DMS79 treated with DMSO at 0.1 percent for 48 hours (cell line): ENCODE data around the gene SORBS2.

ENCODE experiments used
- DNase-seq: peaks from one replicate; lab custom pipeline; 2025; lab: John Stamatoyannopoulos, UW

Gene SORBS2

GRCh38 chr4:185738820-185739219, 73.2 kb downstream of the SORBS2 start:
- no peak for DNase-seq

- no peak for DNase-seq
Observed at GRCh38 chr4:185738038-185738552, 73.9 kb downstream of the SORBS2 start.

DNA sequence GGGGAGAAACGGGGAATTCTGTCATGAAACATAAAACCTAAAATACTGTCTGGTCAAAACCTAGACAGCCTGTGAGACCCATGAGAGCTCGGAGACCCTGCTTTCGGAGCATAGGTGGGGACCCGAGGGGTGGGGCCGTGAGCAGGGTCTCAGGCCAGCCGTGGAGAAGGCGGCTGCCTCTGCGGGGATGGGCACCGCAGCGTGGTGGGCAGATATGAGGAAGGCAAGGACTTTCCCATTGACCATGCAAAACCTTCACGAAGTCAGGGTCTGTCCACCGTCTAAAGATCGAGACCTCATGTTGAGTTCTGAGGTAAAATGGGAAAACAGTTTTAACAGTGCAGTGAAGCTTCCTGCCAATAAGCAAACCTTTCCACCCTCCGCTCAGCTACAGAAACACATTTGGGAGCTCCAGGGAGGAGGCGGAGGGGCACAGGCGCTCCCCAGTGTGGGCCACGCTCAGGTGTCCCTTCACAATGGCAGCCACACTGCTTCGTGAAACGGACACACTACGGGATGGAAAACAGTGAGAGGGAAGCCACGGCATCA, 74.4 kb downstream of the SORBS2 start:
- no peak for DNase-seq

GRCh38 chr4:185736882-185737281, 75.1 kb downstream of the SORBS2 start:
- no peak for DNase-seq

DNA sequence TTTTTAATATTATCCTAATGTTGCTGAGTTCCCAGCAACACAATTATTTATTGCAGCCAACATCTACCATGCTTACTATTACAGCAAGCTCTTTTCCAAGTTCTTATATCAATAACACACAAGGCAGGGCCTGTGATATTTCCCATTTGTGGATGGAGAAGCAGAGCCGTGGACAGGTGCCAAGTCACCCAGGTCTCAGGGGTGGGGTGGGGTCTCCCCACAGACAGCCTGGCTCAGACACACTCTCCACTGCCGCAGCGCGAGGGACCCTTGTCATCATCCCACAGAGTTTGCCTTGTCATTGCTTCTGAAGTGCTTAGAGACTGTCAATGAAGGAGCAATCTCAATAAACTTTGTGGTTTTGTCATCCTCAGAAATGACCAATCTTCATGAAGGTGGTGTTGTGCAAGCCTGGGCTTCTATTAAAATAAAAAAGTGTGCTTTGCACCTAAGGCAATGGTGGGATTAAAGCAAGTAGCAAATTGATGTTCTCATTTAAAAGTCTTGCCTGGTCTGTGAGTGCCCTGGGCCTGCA, 76.1 kb downstream of the SORBS2 start:
- no peak for DNase-seq

GRCh38 chr4:185734930-185735329, 77.1 kb downstream of the SORBS2 start:
- DNase-seq = no peak

DNA sequence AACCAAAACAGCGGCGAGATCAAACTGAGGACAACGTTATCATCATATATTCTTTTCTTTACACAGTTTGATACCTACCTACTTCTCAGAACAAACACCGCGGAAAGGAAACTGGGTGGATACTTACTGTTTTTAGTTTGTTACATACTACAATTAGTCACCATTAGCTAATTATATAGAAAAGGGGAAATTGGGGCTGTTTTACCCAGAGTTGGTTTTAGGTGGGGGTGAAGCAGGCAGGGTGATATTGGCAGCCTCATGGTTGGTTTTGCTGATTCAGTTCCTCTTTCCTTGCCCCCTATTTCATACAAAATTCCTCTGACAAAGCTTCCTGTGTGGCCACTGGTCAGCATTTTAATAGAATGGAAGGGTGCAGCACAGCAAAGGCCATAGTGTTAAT, 77.8 kb downstream of the SORBS2 start:
- DNase-seq = no peak

DNA sequence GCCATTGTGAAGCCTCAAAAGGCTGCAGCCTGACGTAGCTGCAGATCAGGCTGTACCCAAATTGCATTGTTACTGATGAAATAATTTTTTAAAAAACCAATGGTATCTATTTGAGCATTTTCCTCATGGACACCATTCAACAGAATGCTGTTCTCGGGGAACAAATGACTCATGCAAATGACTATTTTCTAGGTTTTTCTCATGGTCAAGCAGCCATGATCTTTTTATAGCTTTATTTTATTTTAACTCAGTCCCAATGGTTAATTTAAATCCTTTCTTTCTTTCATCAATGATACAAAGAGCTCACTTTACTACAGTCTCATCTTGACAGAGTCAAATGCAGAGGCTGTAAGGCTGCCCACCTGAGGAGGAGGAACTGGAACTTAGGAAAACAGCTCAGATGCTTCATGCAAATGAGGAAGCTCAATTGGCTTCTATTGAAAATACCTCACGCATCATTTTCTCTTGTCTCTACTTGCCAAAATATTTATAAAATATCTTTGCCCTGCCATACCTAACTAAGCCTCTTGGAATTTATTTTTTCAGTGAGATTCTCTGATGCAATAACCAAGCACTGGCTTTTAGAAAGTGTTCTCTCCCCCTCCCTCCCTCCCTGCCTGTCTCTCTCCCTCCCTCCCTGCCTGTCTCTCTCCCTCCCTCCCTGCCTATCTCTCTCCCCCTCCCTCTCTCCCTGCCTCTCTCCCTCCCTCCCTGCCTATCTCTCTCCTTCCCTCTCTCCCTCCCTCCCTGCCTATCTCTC, 81.0 kb downstream of the SORBS2 start:
- DNase-seq = no peak

DNA sequence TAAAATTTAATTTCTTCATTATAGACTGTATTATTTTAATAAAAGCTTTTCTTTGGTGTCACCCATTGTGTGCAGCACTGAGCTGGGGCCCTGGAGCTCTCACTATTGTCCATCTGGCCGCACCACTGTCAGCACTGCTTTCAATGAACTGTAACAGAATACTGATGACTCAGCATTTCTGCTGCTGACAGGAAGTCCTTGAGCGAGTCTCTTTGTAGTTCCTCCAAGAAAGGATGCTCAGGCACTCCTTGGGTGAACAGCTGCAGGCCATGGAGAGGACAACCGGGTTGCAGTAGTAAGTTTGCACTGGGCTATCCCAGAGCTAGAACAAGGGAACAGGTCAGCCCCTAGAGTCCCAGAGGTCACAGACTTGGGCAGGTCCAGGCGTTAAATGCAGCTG, 81.6 kb downstream of the SORBS2 start:
- DNase-seq = peak; percentile 13

GRCh38 chr4:185729391-185729804, 82.6 kb downstream of the SORBS2 start:
- no peak for DNase-seq

DNA sequence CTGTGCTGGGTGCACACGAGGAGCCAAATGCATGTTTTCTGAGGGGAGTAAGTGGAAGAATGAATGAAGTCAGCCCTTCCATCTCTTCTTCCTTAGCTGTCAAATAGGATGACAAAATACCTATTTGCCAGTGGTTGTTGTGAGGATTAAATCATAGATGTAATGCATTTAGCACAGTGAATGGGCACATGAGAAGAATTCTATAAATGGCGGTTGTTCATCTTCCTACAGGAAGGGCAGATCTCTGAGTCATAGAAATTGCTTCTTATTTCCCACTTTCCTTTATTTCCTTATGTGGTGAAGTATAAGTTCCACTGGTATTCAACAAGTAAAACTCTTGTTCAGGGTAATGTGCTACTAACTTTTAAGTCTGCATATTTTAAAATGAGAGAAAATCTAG, 83.1 kb downstream of the SORBS2 start:
- DNase-seq = no peak

GRCh38 chr4:185726931-185727330, 85.1 kb downstream of the SORBS2 start:
- DNase-seq = no peak

- DNase-seq = no peak
Observed at GRCh38 chr4:185723631-185724260, 88.2 kb downstream of the SORBS2 start.

DNA sequence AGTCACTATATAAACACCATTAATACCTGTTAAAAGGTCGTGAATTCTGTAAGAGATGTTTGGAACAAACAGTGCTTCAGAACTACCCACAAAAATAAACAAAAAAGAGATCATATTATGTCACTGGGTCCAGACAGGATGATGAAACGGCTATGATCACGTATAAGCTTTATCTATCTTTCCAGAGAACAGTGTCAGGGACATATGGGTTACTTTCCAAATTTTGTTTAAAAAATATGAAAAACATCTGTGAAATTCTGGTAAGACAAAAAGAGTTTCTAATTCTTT, 90.0 kb downstream of the SORBS2 start:
- peak; percentile 36 for DNase-seq

DNA sequence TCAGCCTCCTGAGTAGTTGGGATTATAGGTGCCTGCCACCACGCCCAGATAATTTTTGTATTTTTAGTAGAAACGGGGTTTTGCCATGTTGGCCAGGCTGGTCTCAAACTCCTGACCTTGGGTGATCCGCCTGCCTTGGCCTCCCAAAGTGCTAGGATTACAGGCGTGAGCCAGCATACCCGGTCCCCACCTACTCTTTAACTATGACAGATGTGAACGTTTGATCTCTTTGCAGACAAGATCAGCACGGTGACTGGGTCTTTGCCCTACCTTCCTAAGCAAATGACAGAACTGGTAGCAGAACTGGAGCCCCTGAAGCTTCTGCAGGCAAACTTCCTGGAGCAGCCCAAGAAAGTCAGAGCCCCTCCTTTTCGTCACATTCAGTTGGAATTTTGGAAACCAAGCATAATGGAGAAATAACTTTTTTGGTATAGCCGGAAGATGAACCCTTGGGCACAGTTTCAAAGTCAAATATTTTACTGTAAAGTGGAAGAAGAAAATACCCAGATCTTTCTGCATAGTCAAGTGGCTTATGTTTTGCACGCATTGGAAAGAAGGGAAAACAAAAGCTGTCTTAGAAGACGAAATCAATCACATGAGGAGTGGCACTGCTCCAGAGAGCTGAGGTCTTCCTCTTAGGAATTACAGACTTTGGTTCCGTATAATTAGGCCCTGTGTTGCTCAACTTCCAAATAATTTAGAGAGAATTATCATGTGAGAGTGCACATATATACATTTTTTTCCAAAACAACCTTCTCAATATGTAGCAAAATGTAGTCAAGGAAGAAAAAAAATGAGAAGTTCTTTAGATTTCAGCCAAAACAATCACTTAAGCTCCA, 90.6 kb downstream of the SORBS2 start:
- DNase-seq = peak; percentile 36

DNA sequence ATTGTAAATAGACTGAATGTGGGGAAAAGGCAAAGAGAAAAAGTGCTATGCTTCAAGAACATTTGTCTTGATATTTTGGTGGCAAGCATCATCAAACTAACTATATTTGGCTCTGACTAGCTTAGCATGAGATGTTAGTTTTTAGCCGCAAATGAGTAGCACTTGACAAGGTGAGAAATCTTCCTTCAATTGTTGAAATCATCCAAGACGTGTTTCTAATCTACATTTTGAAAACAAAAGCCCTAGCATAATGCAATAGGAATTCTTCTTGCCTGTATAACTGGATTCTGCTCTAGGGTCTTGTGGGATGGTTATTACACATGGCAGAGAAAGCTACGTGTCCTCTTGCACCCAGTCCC, 92.5 kb downstream of the SORBS2 start:
- no peak for DNase-seq

DNA sequence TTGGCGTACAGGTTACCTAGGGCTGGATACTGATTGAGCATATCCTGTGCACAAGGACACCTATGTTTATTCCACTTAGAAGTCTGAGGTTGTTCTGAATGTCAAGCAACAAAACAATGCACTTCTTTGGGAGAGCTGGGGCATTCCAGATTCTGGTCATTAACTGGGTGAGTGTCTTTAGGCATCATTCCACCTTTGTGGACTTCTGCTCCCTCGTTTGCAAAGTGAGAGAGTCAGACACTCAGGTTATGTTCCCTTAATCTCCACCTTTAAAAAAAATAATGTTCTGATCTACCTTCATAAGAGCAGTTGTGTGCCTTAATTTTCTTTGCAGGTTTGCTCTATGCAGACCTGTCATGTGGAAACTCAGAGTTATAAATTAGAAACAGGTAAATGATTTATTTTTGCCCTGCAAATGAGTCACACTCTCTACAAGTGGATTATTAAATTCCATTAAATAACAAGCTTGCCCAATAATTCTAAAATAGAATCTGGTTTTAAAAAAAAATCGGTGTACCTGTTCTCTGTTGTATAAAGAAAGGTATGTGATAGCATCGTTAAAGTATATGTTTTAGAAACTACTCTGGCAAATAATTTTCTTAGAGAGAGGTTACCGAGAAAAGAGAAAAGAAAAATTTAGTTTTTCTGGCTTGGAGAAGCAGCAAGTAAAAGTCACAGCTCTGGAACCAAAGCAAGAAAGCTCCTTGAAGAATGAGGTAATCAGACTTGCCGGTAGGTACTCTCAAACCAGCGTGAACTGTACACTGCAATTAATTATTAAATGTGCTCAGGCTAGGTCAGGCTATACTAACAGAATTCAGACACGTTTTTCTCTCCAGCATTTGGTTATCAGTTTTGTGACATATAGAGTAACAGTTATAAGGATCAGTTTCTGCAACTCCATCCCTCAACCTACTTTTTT, 93.2 kb downstream of the SORBS2 start:
- DNase-seq = peak; percentile 62

DNA sequence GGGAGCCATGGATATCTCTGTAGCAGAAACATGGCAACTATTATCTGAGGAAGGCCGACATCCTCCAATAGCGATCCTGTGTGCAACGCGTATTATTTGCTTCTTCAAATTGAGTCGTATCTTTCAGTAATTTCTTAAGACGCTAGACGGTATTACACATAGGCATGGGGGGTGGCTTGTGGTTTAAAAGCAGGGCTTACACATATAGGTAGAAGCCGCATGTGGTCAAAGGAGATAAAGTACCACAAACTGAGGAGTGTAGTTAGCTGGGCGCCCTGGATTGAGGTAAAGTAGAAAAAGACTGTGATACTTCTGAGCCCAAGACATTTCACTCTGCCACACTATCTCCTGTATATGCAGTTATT, 94.6 kb downstream of the SORBS2 start:
- no peak for DNase-seq

GRCh38 chr4:185716577-185717376, 95.2 kb downstream of the SORBS2 start:
- peak; percentile 47 for DNase-seq

GRCh38 chr4:185716141-185716551, 95.8 kb downstream of the SORBS2 start:
- peak; percentile 90 for DNase-seq
